Activated T-helper 1 cell treated with Interleukin-2 at 50 U/mL for 16 hours (primary cell): ENCODE data around the gene UPB1.
"Not testable (repeated sequence)": the region's sequence is repeated elsewhere in the genome, so short reads cannot be mapped to it uniquely, and the experiment has no call there.

Experiments used
- DNase-seq: peaks from one replicate; pipeline ENCODE4 v3.0.0-alpha.2; 2020; ENCODE audit warnings: low read depth

UPB1 gene

DNA sequence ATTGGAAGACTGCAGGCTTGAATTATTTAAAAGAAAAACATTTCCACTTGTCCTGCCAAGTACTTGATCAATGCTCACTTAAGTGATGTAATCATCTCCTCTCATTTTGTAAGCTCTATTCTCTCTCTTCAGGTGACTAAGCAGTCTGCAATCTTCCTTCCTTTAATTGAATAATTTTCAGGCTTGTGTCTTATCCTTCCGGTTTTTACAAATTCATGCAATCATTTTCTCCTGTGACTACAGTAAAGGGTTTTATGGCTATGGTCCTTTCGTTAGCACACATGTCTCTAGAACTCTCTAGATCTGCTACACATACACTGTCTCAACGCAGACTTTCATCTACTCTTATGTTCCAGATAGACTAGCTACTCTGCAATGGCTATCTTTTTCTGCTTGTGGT is 12.6 kb upstream of the UPB1 start:
- no peak for DNase-seq

GRCh38 chr22:24482998-24483397 is 12.1 kb upstream of the UPB1 start:
- no peak for DNase-seq

DNA sequence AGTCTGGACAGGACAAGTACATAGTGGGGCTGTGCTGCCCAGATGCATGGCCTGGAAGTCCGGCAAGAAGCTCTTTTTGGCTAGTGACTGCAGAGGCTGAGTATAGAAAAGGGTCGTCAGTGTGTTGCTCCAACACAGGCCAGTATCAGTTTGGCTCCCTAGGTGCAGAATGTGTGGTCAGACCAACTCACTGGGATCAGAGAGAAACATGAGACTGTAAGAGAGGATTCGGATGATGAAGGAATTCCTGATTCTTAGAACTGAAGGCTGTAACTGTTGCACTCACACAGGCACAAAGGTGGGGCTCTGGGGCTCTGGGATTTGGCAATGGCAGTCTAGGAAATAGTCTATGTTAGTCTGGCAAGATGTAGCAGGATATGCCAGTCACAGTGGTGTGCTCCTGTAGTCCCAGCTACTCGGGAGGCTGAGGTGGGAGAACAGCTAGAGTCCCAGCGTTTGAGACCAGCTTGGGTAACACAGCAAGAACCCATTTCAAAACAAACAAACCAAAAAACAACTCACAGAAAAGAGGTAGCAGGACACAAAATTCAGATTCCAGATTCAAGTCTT is 11.1 kb upstream of the UPB1 start:
- no peak for DNase-seq

GRCh38 chr22:24485170-24485569 is 10.0 kb upstream of the UPB1 start:
- no peak for DNase-seq

GRCh38 chr22:24485608-24486007 is 9.5 kb upstream of the UPB1 start:
- DNase-seq = no peak

DNA sequence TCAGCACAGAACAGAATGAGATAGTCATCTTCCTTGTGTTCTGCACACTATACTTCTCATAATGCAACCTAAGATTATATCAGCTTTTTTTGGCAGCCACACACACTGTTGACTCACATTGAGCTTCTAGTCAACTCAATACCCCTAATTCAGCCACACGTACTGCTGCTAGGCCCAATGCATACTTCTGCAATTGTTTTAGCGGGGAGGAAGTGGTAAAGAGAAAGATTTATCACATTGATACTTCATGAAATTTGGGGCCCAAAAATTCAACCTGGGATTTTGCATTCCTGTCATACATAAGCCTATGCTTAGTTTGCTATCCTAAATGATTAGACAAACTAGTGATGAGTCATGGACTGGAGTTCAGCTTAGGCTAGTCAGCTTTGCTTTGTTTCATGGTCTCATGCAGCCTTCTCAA is 8.6 kb upstream of the UPB1 start:
- no peak for DNase-seq

- DNase-seq = no peak
Measured at GRCh38 chr22:24489011-24489410, 6.1 kb upstream of the UPB1 start.

DNA sequence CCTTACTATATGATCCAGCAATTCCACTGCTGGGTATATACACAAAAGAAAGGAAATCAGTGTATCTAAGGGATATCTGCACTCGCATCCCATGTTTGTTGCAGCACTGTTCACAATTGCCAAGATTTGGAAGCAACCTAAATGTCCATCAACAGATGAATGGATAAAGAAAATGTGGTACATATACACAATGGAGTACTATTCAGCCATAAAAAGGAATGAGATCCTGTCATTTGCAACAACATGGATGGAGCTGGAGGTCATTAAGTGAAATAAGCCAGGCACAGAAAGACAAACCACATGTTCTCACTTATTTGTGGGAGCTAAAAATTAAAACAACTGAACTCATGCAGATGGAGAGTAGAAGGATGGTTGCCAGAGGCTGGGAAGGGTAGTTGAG is 5.7 kb upstream of the UPB1 start:
- DNase-seq = not testable (repeated sequence)

GRCh38 chr22:24492391-24492790 is 2.7 kb upstream of the UPB1 start:
- no peak for DNase-seq

- no peak for DNase-seq
Measured at GRCh38 chr22:24494167-24494527, 985 bp upstream of the UPB1 start.

GRCh38 chr22:24495365-24495675 is 188 bp downstream of the UPB1 start:
- DNase-seq = no peak

- no peak for DNase-seq
Measured at GRCh38 chr22:24496234-24496633, 1.1 kb downstream of the UPB1 start.

- no peak for DNase-seq
Measured at GRCh38 chr22:24496661-24497060, 1.5 kb downstream of the UPB1 start.

- DNase-seq = no peak
Measured at GRCh38 chr22:24497841-24498258, 2.7 kb downstream of the UPB1 start.

DNA sequence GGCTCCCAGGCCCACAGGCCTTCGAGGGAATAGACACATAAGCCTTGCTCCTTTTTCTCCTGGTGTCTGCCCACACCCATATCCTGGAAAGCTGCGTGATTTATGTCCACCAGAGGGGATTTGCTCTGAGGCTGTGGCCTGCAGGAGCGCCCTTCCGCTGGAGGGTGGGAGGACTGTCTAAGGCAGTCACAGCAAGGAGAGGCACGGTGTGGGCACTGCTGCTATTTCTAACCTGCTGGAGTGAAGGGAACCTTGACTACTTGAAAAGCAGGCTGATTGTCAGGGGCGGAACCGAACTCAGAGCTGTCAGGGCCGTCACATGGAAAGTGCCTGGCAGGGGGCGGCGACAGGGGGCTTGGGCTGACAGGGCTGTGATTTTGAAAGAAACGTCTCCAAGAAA is 3.7 kb downstream of the UPB1 start:
- no peak for DNase-seq

DNA sequence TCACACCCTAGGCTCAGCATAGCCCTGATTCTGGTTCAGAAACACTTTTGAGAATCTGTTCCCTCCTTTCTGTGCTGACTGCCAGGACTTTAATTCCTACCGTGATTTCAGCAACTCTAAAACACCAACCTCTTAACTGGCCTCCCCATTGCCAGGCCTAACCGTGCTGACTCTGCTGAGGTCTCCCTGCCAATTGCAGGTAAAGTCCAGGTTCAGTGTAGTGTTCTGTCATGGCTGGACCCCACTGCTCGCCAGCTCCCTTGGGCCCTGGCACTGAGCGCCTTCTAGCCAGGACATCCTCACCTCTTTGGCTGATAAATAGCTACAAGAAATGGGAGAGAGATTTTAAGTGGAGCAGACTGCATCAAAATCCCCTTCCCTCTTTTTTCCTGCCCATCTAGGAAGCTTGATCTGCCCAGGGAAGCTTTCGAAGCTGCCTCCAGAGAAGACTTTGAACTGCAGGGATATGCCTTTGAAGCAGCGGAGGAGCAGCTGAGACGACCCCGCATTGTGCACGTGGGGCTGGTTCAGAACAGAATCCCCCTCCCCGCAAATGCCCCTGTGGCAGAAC is 4.7 kb downstream of the UPB1 start:
- DNase-seq = no peak

DNA sequence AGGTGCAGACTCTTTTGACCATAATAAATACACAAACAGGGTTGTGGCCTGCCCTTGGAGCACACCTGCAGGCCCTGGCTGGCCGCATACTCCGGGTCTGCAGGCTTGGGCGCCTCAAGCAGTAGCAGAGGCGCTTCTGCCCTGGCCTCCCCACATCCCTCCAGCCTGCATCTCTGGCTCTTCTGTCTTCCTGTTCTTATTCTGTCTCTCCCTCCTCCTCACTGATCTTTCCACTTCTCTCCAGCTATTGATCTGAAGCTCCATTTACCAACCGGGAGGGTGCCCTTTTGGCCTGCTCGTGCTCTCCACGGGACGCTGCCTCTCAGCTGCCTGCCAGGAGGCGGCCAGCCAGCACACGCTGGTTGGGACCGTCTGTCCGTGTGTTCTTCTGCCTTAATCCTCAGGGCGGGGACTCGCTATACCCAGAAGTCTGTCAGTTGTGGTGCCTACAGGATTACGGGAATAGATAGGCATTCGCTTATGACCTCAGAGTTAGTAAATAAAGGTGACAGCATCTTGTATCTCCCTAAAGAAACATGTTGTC is 5.2 kb downstream of the UPB1 start:
- DNase-seq = no peak

GRCh38 chr22:24501301-24502005 is 6.3 kb downstream of the UPB1 start:
- no peak for DNase-seq

GRCh38 chr22:24502034-24502433 is 6.9 kb downstream of the UPB1 start:
- DNase-seq = no peak

DNA sequence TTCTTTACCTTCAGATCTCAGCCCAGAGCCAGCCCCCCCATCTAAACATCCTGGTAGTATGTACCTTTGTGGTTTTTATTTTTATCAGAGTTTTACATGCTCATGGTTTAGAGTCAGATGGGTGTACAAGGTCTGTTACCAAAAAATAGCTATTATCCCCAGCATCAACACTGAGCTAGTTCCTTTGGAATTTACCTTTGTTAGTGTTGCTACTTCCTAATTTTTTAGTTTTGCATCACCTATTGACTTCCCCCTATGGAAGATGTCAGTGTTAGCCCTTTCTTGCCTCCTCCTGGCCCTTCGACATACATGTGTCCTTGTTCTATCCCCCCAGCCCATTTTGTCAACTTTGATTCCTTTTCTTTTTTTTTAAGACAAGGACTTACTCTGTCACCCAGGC is 7.4 kb downstream of the UPB1 start:
- no peak for DNase-seq

GRCh38 chr22:24503137-24503842 is 8.2 kb downstream of the UPB1 start:
- DNase-seq = peak; percentile 28

DNA sequence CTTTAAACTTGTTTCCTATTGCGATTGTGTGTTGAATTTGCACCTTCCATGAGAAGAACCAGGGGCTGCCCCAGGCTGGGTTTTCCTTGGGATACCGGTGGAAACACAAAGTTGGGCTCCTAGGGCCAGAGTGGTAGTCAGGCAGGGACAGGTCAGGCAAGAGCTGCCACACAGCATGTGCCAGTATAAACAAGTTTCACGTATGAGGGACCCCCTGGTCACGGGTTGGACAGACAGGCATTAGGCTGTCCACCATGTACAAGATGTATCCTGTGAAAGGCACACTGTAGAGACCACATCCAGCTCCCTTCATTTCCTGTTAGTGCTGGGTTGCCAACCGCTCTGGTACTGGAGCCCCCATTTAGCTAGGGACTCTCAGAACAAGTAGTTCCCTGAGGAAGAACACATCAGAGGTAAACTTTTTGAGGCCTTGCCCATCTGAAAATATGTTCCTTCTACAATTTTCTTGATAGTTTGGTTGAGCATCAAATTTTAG is 8.8 kb downstream of the UPB1 start:
- no peak for DNase-seq

DNA sequence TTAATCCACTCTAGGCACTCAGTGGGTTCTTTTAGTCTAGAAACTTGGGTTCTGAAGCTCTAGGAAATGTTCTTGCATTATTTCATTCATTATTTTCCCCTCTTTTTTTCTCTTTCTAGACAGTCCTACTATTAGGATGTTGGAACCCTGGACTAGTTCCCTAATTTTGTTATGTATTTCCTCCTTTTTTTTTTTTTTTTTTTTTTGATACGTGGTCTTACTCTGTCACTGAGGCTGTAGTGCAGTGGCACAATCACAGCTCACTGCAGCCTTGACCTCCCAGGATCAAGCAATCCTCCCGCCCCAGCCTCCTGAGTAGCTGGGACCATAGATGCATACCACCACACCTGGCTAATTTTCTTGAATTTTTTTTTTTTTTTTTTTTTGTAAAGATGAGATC is 9.4 kb downstream of the UPB1 start:
- no peak for DNase-seq
